C1 segment of cervical spinal cord (tissue), 14 donors: ENCODE results near the gene ADAMTS9.

Source experiments
- DNase-seq, 14 donors: peaks; one replicate each; lab custom pipeline; 2025; lab: John Stamatoyannopoulos, UW

Gene ADAMTS9

DNA sequence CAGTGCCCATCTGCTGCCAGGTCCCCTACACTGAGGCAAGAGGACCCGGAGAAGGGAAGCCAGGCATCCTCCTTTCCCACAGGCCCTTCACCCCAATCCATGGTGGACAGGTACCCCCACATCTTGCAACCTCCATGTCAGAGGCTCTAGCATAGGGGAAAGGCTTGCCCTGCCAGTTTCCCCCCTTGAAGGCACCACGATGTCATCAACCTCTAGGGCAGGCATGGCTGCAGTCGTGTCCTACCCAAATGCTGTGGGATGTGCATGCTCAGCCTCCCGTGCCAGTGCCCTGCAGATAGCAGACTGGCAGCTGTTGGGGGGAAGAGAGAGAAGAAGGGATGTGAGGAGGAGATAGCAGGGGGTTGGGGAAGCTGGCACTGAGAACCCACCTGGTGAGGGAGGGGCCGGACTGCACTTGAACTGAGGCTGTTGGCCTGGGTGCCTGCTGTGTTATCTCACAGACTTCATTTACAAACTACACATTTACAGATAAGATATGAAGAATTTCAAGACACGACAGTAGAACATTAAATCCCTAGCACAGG lies 197.5 kb downstream of the ADAMTS9 start:
- DNase-seq: no peak

DNA sequence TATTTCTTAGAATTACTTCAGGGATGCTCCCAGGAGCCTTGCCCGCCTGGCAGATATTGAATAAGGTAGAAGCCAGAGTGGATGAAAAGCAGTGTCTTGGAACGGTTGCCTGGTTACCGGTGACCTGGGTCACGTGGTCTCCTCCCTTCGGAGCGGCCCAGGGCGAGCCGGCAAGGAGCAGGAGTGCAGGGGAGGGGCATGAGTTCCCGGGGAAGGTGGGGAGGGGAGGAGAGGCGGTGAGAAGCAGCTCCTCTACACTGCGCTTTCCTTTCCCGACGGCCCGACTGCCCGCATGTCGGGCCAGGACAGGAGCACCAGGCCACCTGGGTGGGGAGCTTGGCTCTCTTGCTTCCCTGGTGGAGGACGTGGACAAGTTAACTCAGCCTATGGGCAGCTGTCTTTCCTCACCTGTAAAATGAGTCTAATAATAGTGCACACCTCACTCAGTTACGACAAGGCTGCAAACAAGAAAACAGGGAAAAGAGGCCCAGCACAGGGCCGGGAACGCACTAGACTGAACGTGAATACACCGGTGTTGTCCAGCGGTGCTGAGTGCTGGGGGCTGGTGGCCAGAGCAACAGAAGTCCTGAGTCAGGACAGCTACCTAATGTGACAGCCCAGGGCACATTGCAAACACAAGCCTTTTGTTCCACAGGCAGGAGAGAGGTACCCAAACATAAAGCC lies 198.3 kb downstream of the ADAMTS9 start:
- peak in 3 of 14 donors; percentile 4 to 44 (median 18) for DNase-seq

DNA sequence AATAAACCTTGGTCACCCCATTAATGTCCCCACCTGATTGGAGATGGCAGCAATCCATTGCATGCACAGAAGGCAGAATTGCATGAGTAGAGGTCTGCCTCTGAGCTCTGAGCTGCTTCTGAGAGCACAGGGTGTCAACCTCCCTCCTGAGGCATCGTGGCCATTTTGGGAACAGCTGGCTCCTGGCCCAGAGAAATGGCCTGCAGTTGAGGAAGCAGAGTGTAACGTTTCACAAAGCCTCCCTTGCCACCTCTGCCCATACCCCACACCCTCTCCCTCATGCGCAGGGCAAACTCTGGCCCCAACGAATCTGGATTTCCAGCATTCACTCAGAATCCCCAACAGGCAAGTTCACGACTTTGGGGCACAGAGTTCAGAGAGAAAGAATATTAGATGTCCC lies 198.9 kb downstream of the ADAMTS9 start:
- DNase-seq: no peak

GRCh38 chr3:64484289-64484992 lies 203.4 kb downstream of the ADAMTS9 start:
- peak in 13 of 14 donors; percentile 5 to 77 (median 59) for DNase-seq

DNA sequence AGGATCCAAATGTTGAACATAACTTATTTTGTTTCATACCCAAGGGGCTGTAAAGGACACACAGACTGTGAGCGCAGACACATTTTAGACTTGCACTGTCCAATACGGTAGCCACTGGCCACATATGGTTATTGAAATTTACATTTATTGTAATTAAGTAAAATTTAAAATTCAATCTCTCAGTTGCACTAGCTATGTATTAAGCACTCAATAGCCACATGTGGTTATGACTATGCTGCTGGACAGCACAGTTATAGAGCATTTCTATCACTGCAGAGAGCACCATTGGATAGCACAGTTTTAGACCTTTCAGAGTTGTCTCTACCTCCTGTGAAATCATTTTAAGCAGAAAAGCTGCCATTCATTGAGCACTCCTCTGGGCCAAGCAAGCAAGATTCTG lies 204.3 kb downstream of the ADAMTS9 start:
- no peak for DNase-seq

DNA sequence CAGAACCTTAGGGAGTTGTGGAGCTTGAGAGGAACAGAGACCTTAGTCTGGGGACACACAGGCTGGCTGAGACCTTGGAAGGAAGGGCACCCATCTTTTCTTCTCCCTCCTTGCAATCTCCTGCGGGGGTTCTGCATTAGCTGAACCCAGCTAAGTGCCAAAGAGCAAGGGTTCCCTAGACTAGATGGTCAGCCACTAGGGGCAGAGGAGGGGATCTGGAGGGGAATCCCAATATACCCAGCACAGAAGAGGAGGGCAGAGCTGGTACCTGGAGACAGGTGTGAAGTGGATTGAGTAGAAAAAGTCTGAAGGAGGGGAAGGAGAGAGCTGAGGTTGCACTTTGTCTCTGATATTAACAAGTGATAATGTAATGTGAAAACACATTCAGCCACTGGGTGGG lies 212.8 kb downstream of the ADAMTS9 start:
- DNase-seq: no peak

DNA sequence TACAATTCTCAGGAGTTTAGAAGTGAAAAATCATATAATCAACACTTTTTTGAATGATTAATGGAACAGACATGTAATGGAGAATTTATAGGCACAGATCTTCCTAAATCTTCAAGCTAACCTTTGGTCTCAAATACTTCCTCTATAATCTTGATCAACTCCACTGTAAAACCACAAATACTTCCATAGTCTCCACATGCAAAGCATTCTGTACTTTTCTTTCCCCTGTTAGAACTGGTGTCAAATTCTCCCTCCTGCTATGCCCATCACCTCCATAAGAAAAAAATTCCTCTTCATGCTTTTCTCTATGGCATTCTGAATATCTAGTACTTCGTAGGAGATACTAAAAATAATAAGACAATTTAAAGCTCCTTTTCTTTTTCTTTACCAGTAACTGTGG lies 214.3 kb downstream of the ADAMTS9 start:
- DNase-seq: no peak

DNA sequence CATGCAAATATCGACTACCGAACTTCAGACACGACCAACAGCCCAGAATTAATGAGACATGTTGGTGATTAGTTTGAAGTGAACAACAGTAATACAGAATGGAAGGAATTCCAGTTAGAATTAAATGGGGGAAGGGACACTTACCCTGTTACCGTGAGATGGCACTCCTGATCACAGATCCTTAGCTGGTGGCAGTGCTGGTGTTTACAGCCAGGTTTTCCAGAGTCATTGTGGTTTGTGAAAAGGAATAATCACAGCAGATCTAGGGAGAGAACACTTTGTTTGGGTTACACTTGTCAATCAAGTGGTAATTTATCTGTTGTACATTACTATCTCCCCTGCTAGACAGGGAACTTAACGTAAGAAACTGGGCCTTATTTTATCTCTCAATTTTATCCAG lies 217.4 kb downstream of the ADAMTS9 start:
- DNase-seq: no peak

DNA sequence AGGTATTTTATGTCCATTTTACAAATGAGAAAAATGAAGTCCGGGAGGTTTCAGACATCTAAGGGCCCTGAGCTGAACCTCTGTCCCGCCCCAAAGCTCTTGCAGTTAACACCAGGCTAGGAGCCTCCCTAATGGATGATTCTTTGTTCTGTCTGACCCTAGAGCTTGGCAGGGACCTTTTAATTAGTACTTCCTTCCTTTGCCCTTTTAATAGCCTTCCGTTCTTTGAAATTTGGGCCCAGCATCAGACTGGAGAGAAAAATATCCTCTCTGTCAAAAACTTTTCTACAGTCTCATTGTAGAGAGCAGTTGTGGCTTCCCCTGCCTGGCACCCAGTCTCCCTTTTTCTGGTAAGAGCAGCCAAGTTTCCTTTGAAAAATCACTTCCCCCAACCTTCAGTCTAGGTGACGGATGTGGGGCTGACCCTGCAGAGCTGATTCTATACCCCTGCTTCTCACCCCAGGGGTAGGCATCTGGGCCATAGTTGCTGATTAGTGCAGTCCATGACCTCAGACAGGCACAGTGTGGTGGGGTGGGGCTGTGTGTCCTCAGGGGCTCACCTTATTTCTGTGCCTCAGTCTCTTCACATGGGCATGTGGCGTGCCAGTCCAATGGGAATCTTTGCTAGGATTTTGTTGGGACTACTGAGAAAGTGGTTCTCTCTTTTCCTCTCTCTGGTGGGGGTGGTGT lies 220.4 kb downstream of the ADAMTS9 start:
- DNase-seq: no peak
